Right atrium auricular region (tissue), 2 donors: Measurements from ENCODE around the gene MIOX. TPM values are rescaled to one million over a fixed set of nuclear protein-coding genes. Genes with fewer than 3 reads are reported as not detected.

Experiments
- DNase-seq: peaks from one replicate; pipeline ENCODE4 v3.0.0-alpha.2; 2019; ENCODE audit warnings: low spot score
- H3K27ac ChIP-seq, 2 donors: fragments of 200-600 bp; sonication (generic); 1 replicate in 1 of 2; 2 replicates in 1 of 2; pipeline ENCODE4 v1.5.1; 2016 to 2019
- H3K27me3 ChIP-seq, 2 donors: fragments of 200-600 bp; sonication (generic); one replicate each; pipeline versions ENCODE4 v1.5.1 to v1.6.0; 2017 to 2019
- H3K36me3 ChIP-seq: fragments of 200-600 bp; sonication (generic); one replicate; pipeline ENCODE4 v1.5.1; 2016
- H3K4me1 ChIP-seq, 2 donors: fragments of 200-600 bp; sonication (generic); one replicate each; pipeline versions ENCODE4 v1.5.1 to v1.6.0; 2017 to 2019
- H3K4me3 ChIP-seq, 2 donors: fragments of 200-600 bp; sonication (generic); 1 replicate in 1 of 2; 2 replicates in 1 of 2; pipeline ENCODE4 v1.5.1; 2017 to 2019; ENCODE audit warnings: mild to moderate bottlenecking in 1 of 2, moderate library complexity in 1 of 2
- H3K9me3 ChIP-seq, 2 donors: fragments of 200-600 bp; sonication (generic); one replicate each; pipeline ENCODE4 v1.5.1; 2019
- CTCF ChIP-seq, 2 donors: fragments of 200-600 bp; sonication (generic); IDR thresholded peaks; one replicate each; pipeline ENCODE4 v1.5.1; 2019; ENCODE audit warnings: antibody characterized with exemption in 2 of 2
- total RNA-seq, 2 donors: library from RNA; depleted of rRNA; stranded (reverse); fragments of >200 nt; gene quantifications; one replicate each; pipeline ENCODE4 v1.1.0, GENCODE V29; 2016

The MIOX gene
- total RNA-seq, 2 donors from 2014 or later: not detected

- Histone ChIP-seq H3K36me3 (peaks cover 64% of the 10 kb centered on the region), H3K27ac (no peak overlapping the region), H3K9me3 (no peaks in the 10 kb centered on the region), H3K4me1 (peaks cover 0 to 26% of the 10 kb centered on the region in 2 donors), H3K4me3 (no peak overlapping the region), H3K27me3 (no peaks in the 10 kb centered on the region)
- no peak for TF ChIP-seq CTCF (IDR thresholded peaks at IDR 0.05)
- no peak for DNase-seq
Measured at GRCh38 chr22:50522208-50522805, 35.6 kb downstream of the MIOX start.

- no peak for DNase-seq
- no peak overlapping the region for H3K4me3 ChIP-seq
- peaks cover 0 to 28% of the 10 kb centered on the region in 2 donors for H3K4me1 ChIP-seq
- no peaks in the 10 kb centered on the region for H3K9me3 ChIP-seq
- no peaks in the 10 kb centered on the region for H3K27me3 ChIP-seq
- H3K27ac ChIP-seq: no peak overlapping the region
- peaks cover 57% of the 10 kb centered on the region for H3K36me3 ChIP-seq
- TF ChIP-seq CTCF (IDR thresholded peaks at IDR 0.05): no peak
Measured at GRCh38 chr22:50522806-50523438, 36.3 kb downstream of the MIOX start.

GRCh38 chr22:50523458-50523805 is 36.8 kb downstream of the MIOX start:
- no peak for TF ChIP-seq CTCF (IDR thresholded peaks at IDR 0.05)
- peaks cover 52% of the 10 kb centered on the region for H3K36me3 ChIP-seq
- no peaks in the 10 kb centered on the region for H3K9me3 ChIP-seq
- no peak overlapping the region for H3K27ac ChIP-seq
- no peak for DNase-seq
- no peak overlapping the region for H3K4me3 ChIP-seq
- no peaks in the 10 kb centered on the region for H3K27me3 ChIP-seq
- peaks cover 0 to 28% of the 10 kb centered on the region in 2 donors for H3K4me1 ChIP-seq

- Histone ChIP-seq H3K27me3 (no peaks in the 10 kb centered on the region), H3K27ac (no peak overlapping the region), H3K36me3 (peaks cover 46% of the 10 kb centered on the region), H3K9me3 (no peaks in the 10 kb centered on the region), H3K4me3 (peak overlapping the region; percentile 64 to 85), H3K4me1 (peaks cover 0 to 31% of the 10 kb centered on the region in 2 donors)
- no peak for DNase-seq
- no peak for TF ChIP-seq CTCF (IDR thresholded peaks at IDR 0.05)
Measured at GRCh38 chr22:50523806-50524675, 37.4 kb downstream of the MIOX start.

- DNase-seq: no peak
- H3K4me1 ChIP-seq: peaks cover 0 to 38% of the 10 kb centered on the region in 2 donors
- H3K36me3 ChIP-seq: peaks cover 40% of the 10 kb centered on the region
- H3K4me3 ChIP-seq: peak overlapping the region; percentile 64 to 85
- no peak for TF ChIP-seq CTCF (IDR thresholded peaks at IDR 0.05)
- no peaks in the 10 kb centered on the region for H3K9me3 ChIP-seq
- no peaks in the 10 kb centered on the region for H3K27me3 ChIP-seq
- peak overlapping the region; percentile 86 to 89 for H3K27ac ChIP-seq
Measured at GRCh38 chr22:50524676-50525103, 38.0 kb downstream of the MIOX start.
